ENCODE data around the gene AKR1A1. TPM values are rescaled to one million over a fixed set of nuclear protein-coding genes. Genes with fewer than 3 reads are reported as not detected.

AKR1A1 gene
- total RNA-seq, 1 donor from 2014 or later, result 218 TPM

DNA sequence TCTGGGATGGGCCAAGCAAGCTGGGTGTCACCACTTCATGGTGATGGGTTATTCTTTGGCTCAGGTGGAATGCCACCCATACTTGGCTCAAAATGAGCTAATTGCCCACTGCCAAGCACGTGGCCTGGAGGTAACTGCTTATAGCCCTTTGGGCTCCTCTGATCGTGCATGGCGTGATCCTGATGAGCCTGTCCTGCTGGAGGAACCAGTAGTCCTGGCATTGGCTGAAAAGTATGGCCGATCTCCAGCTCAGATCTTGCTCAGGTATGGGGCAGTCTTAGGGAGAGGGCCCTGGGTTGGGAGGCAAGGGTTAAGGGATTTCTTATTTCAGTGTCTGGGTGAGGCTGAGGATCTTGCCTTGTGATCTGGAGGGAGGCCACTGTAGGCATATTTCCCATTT is 17.8 kb downstream of the AKR1A1 start:
- intact Hi-C loops (cut with micrococcal nuclease), result no loop called here
- CTCF ChIA-PET, result interaction anchor here (1.1 to 7.4 kb wide), 11 partner anchors 11 to 208 kb away, joined by 3 to 186 read pairs (median 23); partner anchors contain the start of genes AKR1A1, PRDX1 and TESK2
- TF ChIP-seq CTCF (IDR thresholded peaks at IDR 0.05), result no peak
- no peaks in the 10 kb centered on the region for H3K27me3 Mint-ChIP-seq
- ATAC-seq (ENCODE audit: low read depth), result no peak
- H3K4me3 Mint-ChIP-seq, result no peak overlapping the region
- no peaks in the 10 kb centered on the region for H3K4me1 Mint-ChIP-seq
- no peak for DNase-seq
- no peaks in the 10 kb centered on the region for H3K9me3 Mint-ChIP-seq
- peaks cover 59% of the 10 kb centered on the region for H3K36me3 Mint-ChIP-seq (ENCODE audit: low read depth)
- H3K27ac Mint-ChIP-seq, result no peak overlapping the region
- POLR2A ChIA-PET, result interaction anchor here (0.7 to 3.0 kb wide), 9 partner anchors 9 to 837 kb away, joined by 3 to 33 read pairs (median 6); partner anchors contain the start of genes AKR1A1, CCDC163, MMACHC and NASP

- Mint-ChIP-seq H3K27me3 (no peaks in the 10 kb centered on the region), H3K4me3 (no peak overlapping the region), H3K27ac (peak overlapping the region; percentile 11), H3K9me3 (no peaks in the 10 kb centered on the region), H3K4me1 (no peaks in the 10 kb centered on the region), H3K36me3 (ENCODE audit: low read depth) (peaks cover 49% of the 10 kb centered on the region)
- ATAC-seq (ENCODE audit: low read depth), result no peak
- ChIA-PET POLR2A (interaction anchor here (1.1 to 3.0 kb wide), 7 partner anchors 10 to 57 kb away, joined by 5 to 33 read pairs (median 7); partner anchors contain the start of genes AKR1A1, NASP and PRDX1), CTCF (interaction anchor here (0.6 to 7.4 kb wide), 17 partner anchors 8 to 229 kb away, joined by 3 to 186 read pairs (median 8); partner anchors contain the start of genes AKR1A1, PRDX1 and TESK2)
- no peak for DNase-seq
- intact Hi-C loops (cut with micrococcal nuclease), result no loop called here
- TF ChIP-seq CTCF (IDR thresholded peaks at IDR 0.05), result no peak
Measured at GRCh38 chr1:45569571-45569961, 18.9 kb downstream of the AKR1A1 start.

- Mint-ChIP-seq H3K4me3 (no peak overlapping the region), H3K27ac (no peak overlapping the region), H3K36me3 (ENCODE audit: low read depth) (peaks cover 49% of the 10 kb centered on the region), H3K27me3 (no peaks in the 10 kb centered on the region), H3K4me1 (no peaks in the 10 kb centered on the region), H3K9me3 (no peaks in the 10 kb centered on the region)
- ATAC-seq (ENCODE audit: low read depth) (peak; percentile 98), DNase-seq (peak; percentile 48)
- POLR2A ChIA-PET, result interaction anchor here (1.0 to 3.0 kb wide), 7 partner anchors 13 to 58 kb away, joined by 5 to 33 read pairs (median 8); partner anchors contain the start of genes AKR1A1, NASP and PRDX1
- peak; percentile 17 for TF ChIP-seq CTCF (IDR thresholded peaks at IDR 0.05)
- CTCF ChIA-PET, result interaction anchor here (0.6 to 7.4 kb wide), 20 partner anchors 9 to 229 kb away, joined by 3 to 186 read pairs (median 8); partner anchors contain the start of genes AKR1A1, PRDX1 and TESK2
- intact Hi-C loops (cut with micrococcal nuclease), result loop anchor here (1.0 to 2.0 kb wide), 6 partner anchors 15 to 556 kb away; partner anchors contain the start of genes NASP and PRDX1
Measured at GRCh38 chr1:45569962-45570581, 19.4 kb downstream of the AKR1A1 start.

DNA sequence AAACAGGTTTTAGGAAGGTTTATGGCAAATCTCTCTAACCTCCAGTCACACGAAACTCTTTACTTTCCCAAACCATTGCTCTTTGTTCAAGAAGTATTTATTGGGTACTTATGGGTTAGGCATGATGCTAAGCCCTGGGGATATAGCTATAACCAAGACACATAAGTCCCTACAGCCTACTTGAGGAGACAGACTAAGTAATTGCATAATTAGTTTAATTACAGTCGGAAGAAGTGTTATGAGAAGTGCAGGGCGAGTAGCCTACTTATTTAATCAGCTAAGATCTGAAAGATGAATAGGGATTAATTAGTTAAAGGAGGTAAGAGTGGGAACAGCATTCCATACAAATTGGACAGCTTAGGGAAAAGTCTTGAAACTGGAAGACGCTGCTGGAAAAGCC is 20.0 kb downstream of the AKR1A1 start:
- no peaks in the 10 kb centered on the region for H3K4me1 Mint-ChIP-seq
- no peaks in the 10 kb centered on the region for H3K9me3 Mint-ChIP-seq
- POLR2A ChIA-PET, result interaction anchor here (0.6 to 3.0 kb wide), 5 partner anchors 13 to 58 kb away, joined by 8 to 33 read pairs (median 10); partner anchors contain the start of genes AKR1A1, NASP and PRDX1
- H3K36me3 Mint-ChIP-seq (ENCODE audit: low read depth), result peaks cover 49% of the 10 kb centered on the region
- CTCF ChIA-PET, result interaction anchor here (1.0 to 7.4 kb wide), 16 partner anchors 9 to 210 kb away, joined by 3 to 186 read pairs (median 9); partner anchors contain the start of genes AKR1A1, PRDX1 and TESK2
- DNase-seq, result no peak
- intact Hi-C loops (cut with micrococcal nuclease), result loop anchor here (1.0 to 2.0 kb wide), 6 partner anchors 14 to 556 kb away; partner anchors contain the start of genes NASP and PRDX1
- no peak for ATAC-seq (ENCODE audit: low read depth)
- H3K27me3 Mint-ChIP-seq, result no peaks in the 10 kb centered on the region
- no peak overlapping the region for H3K4me3 Mint-ChIP-seq
- peak overlapping the region; percentile 69 for H3K27ac Mint-ChIP-seq
- no peak for TF ChIP-seq CTCF (IDR thresholded peaks at IDR 0.05)

Measured in activated B cell treated with CpG ODN at 0.5 μM for 24 hours (primary cell).